ENCODE measurements around the gene MOV10L1. TPM values are rescaled to one million over a fixed set of nuclear protein-coding genes. Genes with fewer than 3 reads are reported as not detected.
A peak's percentile ranks its signal among the peaks of the same experiment; 100 is the strongest.

MOV10L1 gene
- total and polyA plus RNA-seq, 2 donors (not counting 3 experiments of a cell fraction or from before 2014, with no cell fraction given), result 27.6 to 37.6 TPM

DNA sequence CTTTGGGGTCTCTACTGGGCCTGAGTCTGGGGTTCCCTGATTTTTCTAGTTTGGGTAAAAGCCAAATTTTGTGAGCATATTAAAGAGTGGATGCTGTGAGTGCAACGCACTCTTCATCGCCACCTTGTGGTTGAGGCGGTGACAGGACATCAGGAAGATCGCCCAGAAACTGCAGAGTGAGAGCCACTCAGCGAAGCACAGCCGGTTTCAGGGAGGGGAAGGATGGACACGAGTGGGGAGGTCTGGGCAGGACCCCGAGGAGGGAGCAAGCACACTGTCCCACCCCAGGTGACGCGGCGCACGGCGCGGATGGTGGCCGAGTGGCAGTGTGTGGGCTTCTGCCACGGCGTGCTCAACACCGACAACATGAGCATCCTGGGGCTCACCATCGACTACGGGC is 120.1 kb downstream of the MOV10L1 start:
- dilution Hi-C loops (cut with MboI; ENCODE audit: extremely low pct_ligation_motif_present, low sequenced_read_pairs), result no loop called here
- POLR2A ChIA-PET, result no interaction called here
- DNase-seq (ENCODE audit: low read depth, low spot score) (peak; percentile 56), FAIRE-seq (peak; percentile 72)
- no peaks in the 10 kb centered on the region for H3K9me1 ChIP-seq (replicated peaks; ENCODE audit: control insufficient read depth, extremely low read depth, insufficient read depth, low read length)
- H3K9ac ChIP-seq (replicated peaks; ENCODE audit: extremely low read depth, insufficient read depth, low read length), result no peak overlapping the region
- no TSS peak for BruUV-seq (replicated peaks)
- H3K4me3 ChIP-seq (replicated peaks in 1 of 3; ENCODE audit: insufficient read depth in 1 of 3, low read depth in 1 of 3, low read length in 3 of 3), result no peak overlapping the region
- H2AFZ ChIP-seq (ENCODE audit: low read depth, low read length), result no peak overlapping the region
- peaks cover 16% of the 10 kb centered on the region for H3K79me2 ChIP-seq (ENCODE audit: control insufficient read depth, insufficient read depth, low read length)
- intact Hi-C loops (cut with micrococcal nuclease), result loop anchor here (1.0 to 10.0 kb wide), 3 partner anchors 61 to 279 kb away; no protein-coding TSS in a partner anchor
- no peaks in the 10 kb centered on the region for H3K27me3 ChIP-seq (ENCODE audit: control insufficient read depth in 2 of 2, insufficient read depth in 2 of 2, low read length in 2 of 2)
- H4K20me1 ChIP-seq (replicated peaks; ENCODE audit: control insufficient read depth, extremely low read depth, insufficient read depth, low read length), result no peaks in the 10 kb centered on the region
- peaks cover 6 to 19% of the 10 kb centered on the region in 2 experiments for H3K36me3 ChIP-seq (ENCODE audit: control insufficient read depth in 2 of 2, extremely low read depth in 1 of 2, insufficient read depth in 2 of 2, low read length in 2 of 2)
- CTCF ChIA-PET, result no interaction called here
- H3K27ac ChIP-seq (ENCODE audit: insufficient read depth, low read depth, low read length), result no peak overlapping the region
- peaks cover 13% of the 10 kb centered on the region for H3K4me1 ChIP-seq (ENCODE audit: control insufficient read depth, extremely low read depth, insufficient read depth, low read length)
- no peaks in the 10 kb centered on the region for H3K9me3 ChIP-seq (replicated peaks; ENCODE audit: control insufficient read depth, insufficient read depth, low read length)
- TF ChIP-seq, protein P1, sequence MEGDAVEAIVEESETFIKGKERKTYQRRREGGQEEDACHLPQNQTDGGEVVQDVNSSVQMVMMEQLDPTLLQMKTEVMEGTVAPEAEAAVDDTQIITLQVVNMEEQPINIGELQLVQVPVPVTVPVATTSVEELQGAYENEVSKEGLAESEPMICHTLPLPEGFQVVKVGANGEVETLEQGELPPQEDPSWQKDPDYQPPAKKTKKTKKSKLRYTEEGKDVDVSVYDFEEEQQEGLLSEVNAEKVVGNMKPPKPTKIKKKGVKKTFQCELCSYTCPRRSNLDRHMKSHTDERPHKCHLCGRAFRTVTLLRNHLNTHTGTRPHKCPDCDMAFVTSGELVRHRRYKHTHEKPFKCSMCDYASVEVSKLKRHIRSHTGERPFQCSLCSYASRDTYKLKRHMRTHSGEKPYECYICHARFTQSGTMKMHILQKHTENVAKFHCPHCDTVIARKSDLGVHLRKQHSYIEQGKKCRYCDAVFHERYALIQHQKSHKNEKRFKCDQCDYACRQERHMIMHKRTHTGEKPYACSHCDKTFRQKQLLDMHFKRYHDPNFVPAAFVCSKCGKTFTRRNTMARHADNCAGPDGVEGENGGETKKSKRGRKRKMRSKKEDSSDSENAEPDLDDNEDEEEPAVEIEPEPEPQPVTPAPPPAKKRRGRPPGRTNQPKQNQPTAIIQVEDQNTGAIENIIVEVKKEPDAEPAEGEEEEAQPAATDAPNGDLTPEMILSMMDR (IDR thresholded peaks at IDR 0.05; ENCODE audit: extremely low read depth in 1 of 2, insufficient read depth in 1 of 2, low read depth in 1 of 2, low read length in 2 of 2), result peak; percentile 84 to 87
- TF ChIP-seq GATA2 (IDR thresholded peaks at IDR 0.05; ENCODE audit: insufficient read depth, insufficient read length, low read depth, low read length), result no peak
- TF ChIP-seq MYC (IDR thresholded peaks at IDR 0.05; ENCODE audit: low read depth, low read length), result no peak
- no peak overlapping the region for H3K4me2 ChIP-seq (ENCODE audit: insufficient read depth, low read length)

- DNase-seq (ENCODE audit: low read depth, low spot score), result no peak
- no peaks in the 10 kb centered on the region for H3K9me1 ChIP-seq (replicated peaks; ENCODE audit: control insufficient read depth, extremely low read depth, insufficient read depth, low read length)
- no peak overlapping the region for H3K27ac ChIP-seq (ENCODE audit: insufficient read depth, low read depth, low read length)
- peaks cover 21% of the 10 kb centered on the region for H3K79me2 ChIP-seq (ENCODE audit: control insufficient read depth, insufficient read depth, low read length)
- no peaks in the 10 kb centered on the region for H3K27me3 ChIP-seq (ENCODE audit: control insufficient read depth in 2 of 2, insufficient read depth in 2 of 2, low read length in 2 of 2)
- H2AFZ ChIP-seq (ENCODE audit: low read depth, low read length), result no peak overlapping the region
- H3K9me3 ChIP-seq (replicated peaks; ENCODE audit: control insufficient read depth, insufficient read depth, low read length), result no peaks in the 10 kb centered on the region
- no peak overlapping the region for H3K4me3 ChIP-seq (replicated peaks in 1 of 3; ENCODE audit: insufficient read depth in 1 of 3, low read depth in 1 of 3, low read length in 3 of 3)
- intact Hi-C loops (cut with micrococcal nuclease), result no loop called here
- H3K9ac ChIP-seq (replicated peaks; ENCODE audit: extremely low read depth, insufficient read depth, low read length), result no peak overlapping the region
- dilution Hi-C loops (cut with MboI; ENCODE audit: extremely low pct_ligation_motif_present, low sequenced_read_pairs), result no loop called here
- TF ChIP-seq MYC (IDR thresholded peaks at IDR 0.05; ENCODE audit: low read depth, low read length) (no peak), EZH2 (IDR thresholded peaks at IDR 0.05; ENCODE audit: borderline replicate concordance, low read depth, low read length, severe bottlenecking) (no peak), GATA2 (IDR thresholded peaks at IDR 0.05; ENCODE audit: insufficient read depth, insufficient read length, low read depth, low read length) (no peak), FOS (IDR thresholded peaks at IDR 0.05; ENCODE audit: borderline replicate concordance, insufficient read depth, low read length) (no peak), MAX (IDR thresholded peaks at IDR 0.05; ENCODE audit: insufficient read depth, insufficient read length) (no peak), POLR2AphosphoS5 (IDR thresholded peaks at IDR 0.05; ENCODE audit: insufficient read depth, low read depth, low read length) (no peak), POLR2A (IDR thresholded peaks at IDR 0.05; ENCODE audit: low read depth, low read length) (no peak), JUN (IDR thresholded peaks at IDR 0.05; ENCODE audit: borderline replicate concordance, insufficient read depth, insufficient read length, low read depth) (no peak)
- TF ChIP-seq, protein P1 (IDR thresholded peaks at IDR 0.05; ENCODE audit: extremely low read depth in 1 of 2, insufficient read depth in 1 of 2, low read depth in 1 of 2, low read length in 2 of 2), result no peak
- H3K4me1 ChIP-seq (ENCODE audit: control insufficient read depth, extremely low read depth, insufficient read depth, low read length), result peaks cover 13% of the 10 kb centered on the region
- H3K4me2 ChIP-seq (ENCODE audit: insufficient read depth, low read length), result no peak overlapping the region
- peaks cover 6 to 22% of the 10 kb centered on the region in 2 experiments for H3K36me3 ChIP-seq (ENCODE audit: control insufficient read depth in 2 of 2, extremely low read depth in 1 of 2, insufficient read depth in 2 of 2, low read length in 2 of 2)
- ChIA-PET CTCF (interaction anchor here (1.5 kb wide), 1 partner anchor 280 kb away, joined by 6 read pairs; no protein-coding TSS in a partner anchor), POLR2A (no interaction called here)
- no peak for FAIRE-seq
- H4K20me1 ChIP-seq (replicated peaks; ENCODE audit: control insufficient read depth, extremely low read depth, insufficient read depth, low read length), result no peaks in the 10 kb centered on the region
- BruUV-seq (replicated peaks), result no TSS peak
Measured at GRCh38 chr22:50210378-50211139, 120.8 kb downstream of the MOV10L1 start.

All from endothelial cell of umbilical vein (primary cell).